IMR-90 (cell line): ENCODE data around the gene CPED1. TPM values are rescaled to one million over a fixed set of nuclear protein-coding genes. Genes with fewer than 3 reads are reported as not detected.
A peak's percentile ranks its signal among the peaks of the same experiment; 100 is the strongest.

Experiments used
- ATAC-seq: fragments of 200-7000 bp; cut with Tn5 transposase; 2 replicates; pipeline ENCODE4 v1.9.1; 2020; ENCODE audit warnings: low read depth, mild to moderate bottlenecking, moderate library complexity
- BruUV-seq: library from RNA; stranded (reverse); fragments of 400-500 nt; replicated peaks from 2 replicates; lab custom pipeline; 2021; lab: Mats Ljungman, UMichigan
- CTCF ChIA-PET: fragments of 300-600 bp; formaldehyde crosslinking; extraction: SDS; loops from one replicate; lab custom pipeline; 2021; ENCODE audit warnings: antibody characterized with exemption; lab: Yijun Ruan, JAX
- POLR2A ChIA-PET: fragments of 300-600 bp; sonication (Branson Sonifier 250); formaldehyde crosslinking; loops from one replicate; lab custom pipeline; 2022; ENCODE audit warnings: antibody characterized with exemption; ENCODE audit not compliant: unreplicated experiment; lab: Charles Lee
- DNase-seq: peaks from one replicate; pipeline ENCODE4 v3.0.0; 2013
- H2AFZ ChIP-seq: replicated peaks from 2 replicates; pipeline ENCODE3; 2013; ENCODE audit warnings: low read length, mild to moderate bottlenecking; ENCODE audit not compliant: poor library complexity
- H2AK5ac ChIP-seq: 2 replicates; pipeline ENCODE4 v1.6.1; 2013; ENCODE audit warnings: low read depth, low read length, inconsistent platforms
- H2AK9ac ChIP-seq: replicated peaks from 2 replicates; pipeline ENCODE3; 2013; ENCODE audit warnings: mild to moderate bottlenecking, low read depth, low read length, moderate library complexity; ENCODE audit not compliant: poor library complexity
- H2BK120ac ChIP-seq: 2 replicates; pipeline ENCODE4 v1.6.1; 2013; ENCODE audit warnings: low read depth, low read length, inconsistent platforms
- H2BK15ac ChIP-seq: 3 replicates; pipeline ENCODE4 v1.6.1; 2013; ENCODE audit warnings: low read depth, low read length, inconsistent platforms
- H2BK20ac ChIP-seq: 2 replicates; pipeline ENCODE4 v1.6.1; 2013; ENCODE audit warnings: low read depth, mild to moderate bottlenecking, inconsistent platforms, low read length, moderate library complexity
- H2BK5ac ChIP-seq: 2 replicates; pipeline ENCODE4 v1.6.1; 2013; ENCODE audit warnings: mild to moderate bottlenecking, low read depth, low read length, inconsistent platforms; ENCODE audit not compliant: poor library complexity, severe bottlenecking
- H3K14ac ChIP-seq: replicated peaks from 2 replicates; pipeline ENCODE4 v1.6.1; 2013; ENCODE audit warnings: low read depth, low read length, inconsistent platforms
- H3K18ac ChIP-seq: 2 replicates; pipeline ENCODE4 v1.6.1; 2013; ENCODE audit warnings: low read depth, low read length, control low read depth
- H3K23ac ChIP-seq: 2 replicates; pipeline ENCODE4 v1.6.1; 2013; ENCODE audit warnings: low read depth, low read length, inconsistent platforms
- H3K27ac ChIP-seq: 2 replicates; pipeline ENCODE4 v1.5.1; 2013; ENCODE audit warnings: mild to moderate bottlenecking, control low read depth, low read length; ENCODE audit not compliant: insufficient read depth
- H3K27me3 ChIP-seq: 2 replicates; pipeline ENCODE4 v1.6.1; 2013; ENCODE audit warnings: low read length; ENCODE audit not compliant: control insufficient read depth, insufficient read depth
- H3K36me3 ChIP-seq: 2 replicates; pipeline ENCODE4 v1.6.1; 2013; ENCODE audit warnings: low read length, mixed read lengths; ENCODE audit not compliant: control insufficient read depth, insufficient read depth
- H3K4ac ChIP-seq: 2 replicates; pipeline ENCODE4 v1.6.1; 2013; ENCODE audit warnings: low read depth, low read length, inconsistent platforms
- H3K4me1 ChIP-seq: 2 replicates; pipeline ENCODE4 v1.6.1; 2013; ENCODE audit warnings: low read length, mixed read lengths; ENCODE audit not compliant: control insufficient read depth, insufficient read depth
- H3K4me2 ChIP-seq: 2 replicates; pipeline ENCODE4 v1.6.1; 2013; ENCODE audit warnings: low read depth, mild to moderate bottlenecking, control low read depth, low read length, moderate library complexity
- H3K4me3 ChIP-seq: 2 replicates; pipeline ENCODE4 v1.5.1; 2013; ENCODE audit warnings: low read depth, mild to moderate bottlenecking, control low read depth, low read length, moderate library complexity; ENCODE audit not compliant: insufficient read depth
- H3K56ac ChIP-seq: 2 replicates; pipeline ENCODE4 v1.6.1; 2013; ENCODE audit warnings: low read length, inconsistent platforms; ENCODE audit not compliant: insufficient read depth; ENCODE audit errors: extremely low read depth
- H3K79me1 ChIP-seq, 2 experiments: 2 replicates each; pipeline ENCODE4 v1.6.1; 2013; ENCODE audit warnings: low read length in 2 of 2, inconsistent platforms in 1 of 2, low read depth in 1 of 2
- H3K9ac ChIP-seq: 2 replicates; pipeline ENCODE4 v1.6.1; 2013; ENCODE audit warnings: low read depth, low read length, control low read depth
- H3K9me1 ChIP-seq: 2 replicates; pipeline ENCODE4 v1.6.1; 2013; ENCODE audit warnings: low read length, inconsistent platforms; ENCODE audit not compliant: insufficient read depth
- H3K9me3 ChIP-seq: 2 replicates; pipeline ENCODE4 v1.6.1; 2013; ENCODE audit warnings: low read length; ENCODE audit not compliant: control insufficient read depth, insufficient read depth
- H4K20me1 ChIP-seq: 2 replicates; pipeline ENCODE4 v1.6.1; 2013; ENCODE audit warnings: low read length, inconsistent platforms; ENCODE audit not compliant: insufficient read depth
- H4K5ac ChIP-seq: 2 replicates; pipeline ENCODE4 v1.6.1; 2013; ENCODE audit warnings: mild to moderate bottlenecking, low read depth, low read length, control low read depth
- H4K8ac ChIP-seq, 2 experiments: 2 replicates each; pipeline ENCODE4 v1.6.1; 2013; ENCODE audit warnings: low read depth in 2 of 2, low read length in 2 of 2, control low read depth in 1 of 2, inconsistent platforms in 1 of 2
- H4K91ac ChIP-seq: 2 replicates; pipeline ENCODE4 v1.6.1; 2013; ENCODE audit warnings: low read depth, low read length, inconsistent platforms; ENCODE audit not compliant: insufficient read depth
- CEBPB ChIP-seq: IDR thresholded peaks from 2 replicates; pipeline ENCODE4 v1.6.1; 2012; ENCODE audit warnings: low read depth, low read length, improper control_type of control experiment
- CHD1 ChIP-seq: IDR thresholded peaks from 2 replicates; pipeline ENCODE4 v1.6.1; 2012; ENCODE audit warnings: low read depth, low read length, improper control_type of control experiment
- WGBS, 2 experiments: methylation state at CpG; one replicate each; pipeline versions ENCODE4 v1.1.5 to v1.1.7; 2013; ENCODE audit warnings: missing lambda C conversion rate in 2 of 2; ENCODE audit not compliant: insufficient read length in 1 of 2; ENCODE audit errors: extremely low coverage in 2 of 2; 5-methylcytosine and 5-hydroxymethylcytosine counted together
- dilution Hi-C: fragments of 300-500 bp; cut with HindIII; formaldehyde crosslinking; loops from one replicate; pipeline ENCODE4 v1.14.3; 2018; ENCODE audit warnings: low sequenced_read_pairs; ENCODE audit not compliant: unreplicated experiment
- in situ Hi-C: fragments of 300-500 bp; cut with MboI; formaldehyde crosslinking; loops from 3 replicates; pipeline ENCODE4 v1.14.3; 2019; ENCODE audit warnings: low sequenced_read_pairs, inconsistent platforms, mixed read lengths
- intact Hi-C: fragments of 100-400 bp; cut with micrococcal nuclease; formaldehyde crosslinking; loops from 2 replicates; pipeline ENCODE4 v1.10.0; 2022
- polyA plus RNA-seq, 3 experiments: library from polyadenylated mRNA; depleted of rRNA; stranded (reverse); fragments of >200 nt; gene quantifications; 2 replicates each; pipeline ENCODE4 v1.2.3, GENCODE V29; 2012; ENCODE audit warnings: low replicate concordance in 1 of 3
- total RNA-seq: library from RNA; depleted of rRNA; stranded (reverse); fragments of >200 nt; gene quantifications from 2 replicates; pipeline ENCODE4 v1.2.3, GENCODE V29; 2012

Gene CPED1
- total and polyA plus RNA-seq, 2 of the 4 experiments (the other 2 are of a cell fraction): 31.2 to 96.8 TPM

DNA sequence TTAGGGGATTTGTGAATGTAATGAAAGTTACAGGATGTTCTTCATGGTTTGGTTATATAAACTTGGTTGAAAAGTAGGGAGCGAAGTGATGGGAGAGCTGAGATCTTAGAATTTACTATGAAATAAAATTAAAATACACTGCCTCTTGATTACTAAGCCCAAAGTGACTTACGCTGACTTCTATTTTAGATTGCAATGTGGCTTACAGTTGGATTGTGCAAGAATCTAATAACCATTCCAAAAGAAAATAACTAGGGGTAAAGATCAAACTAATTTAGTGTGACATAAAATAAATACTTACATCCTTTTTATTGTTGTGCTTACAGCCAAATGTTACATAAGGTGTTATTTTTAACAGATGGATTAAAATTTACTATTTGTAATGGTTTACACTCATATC lies 355.6 kb downstream of the CPED1 start:
- H3K23ac ChIP-seq: no peak overlapping the region
- no peak overlapping the region for H2BK20ac ChIP-seq
- no peak overlapping the region for H4K91ac ChIP-seq
- WGBS, 2 experiments: no CpG with 5 or more reads among the region's 2 CpGs
- no TSS peak for BruUV-seq
- H3K9me1 ChIP-seq: peaks cover 16% of the 10 kb centered on the region
- ChIA-PET POLR2A (no interaction called here), CTCF (no interaction called here)
- no peaks in the 10 kb centered on the region for H3K9me3 ChIP-seq
- H3K27ac ChIP-seq: no peak overlapping the region
- H2BK15ac ChIP-seq: peak overlapping the region; percentile 31; the same call in 1 of the 3 replicates
- H3K18ac ChIP-seq: no peak overlapping the region
- H3K4me1 ChIP-seq: peaks cover 8% of the 10 kb centered on the region
- H3K79me1 ChIP-seq: no peaks in the 10 kb centered on the region
- H2AFZ ChIP-seq: no peak overlapping the region
- H2BK120ac ChIP-seq: no peak overlapping the region
- DNase-seq: no peak
- peak overlapping the region; percentile 16; the same call in 1 of the 2 replicates for H3K14ac ChIP-seq
- H3K4me2 ChIP-seq: no peak overlapping the region; the same call in 1 of the 2 replicates
- H4K8ac ChIP-seq: no peak overlapping the region; a peak in 1 of 4 replicates
- no peak overlapping the region for H2AK5ac ChIP-seq
- no peak overlapping the region for H3K4me3 ChIP-seq
- no peak overlapping the region for H4K5ac ChIP-seq
- TF ChIP-seq CEBPB: peak; percentile 80
- TF ChIP-seq CHD1: no peak
- in situ Hi-C loops: loop anchor here (25.0 kb wide), 2 partner anchors 207 to 357 kb away; partner anchors contain the start of gene CPED1
- no peak overlapping the region for H2AK9ac ChIP-seq
- 0 out of 2 replicates have a peak, but pooled peaks have one; percentile 9 for ATAC-seq
- dilution Hi-C loops: no loop called here
- H4K20me1 ChIP-seq: no peaks in the 10 kb centered on the region
- H3K27me3 ChIP-seq: no peaks in the 10 kb centered on the region
- H2BK5ac ChIP-seq: peak overlapping the region; percentile 68
- no peak overlapping the region for H3K4ac ChIP-seq
- intact Hi-C loops: no loop called here
- H3K9ac ChIP-seq: no peak overlapping the region
- H3K36me3 ChIP-seq: peaks cover 8% of the 10 kb centered on the region
- no peak overlapping the region for H3K56ac ChIP-seq
